Spleen (tissue), 11 donors: ENCODE data around the gene C1QL4. TPM values are rescaled to one million over a fixed set of nuclear protein-coding genes. Genes with fewer than 3 reads are reported as not detected.
A peak's percentile ranks its signal among the peaks of the same experiment; 100 is the strongest.
"Not testable (repeated sequence)": the region's sequence is repeated elsewhere in the genome, so short reads cannot be mapped to it uniquely, and the experiment has no call there.

ENCODE experiments used
- DNase-seq: peaks from one replicate; pipeline ENCODE4 v3.0.0-alpha.2; 2020
- H3K27ac ChIP-seq, 8 donors: fragments of 200-600 bp; sonication (generic) in 7 of 8; 1 replicate in 4 of 8; 2 replicates in 4 of 8; pipeline versions ENCODE4 v1.5.0 to v1.8.0; 2016 to 2021; ENCODE audit warnings: inconsistent platforms in 4 of 8, mild to moderate bottlenecking in 4 of 8, moderate library complexity in 1 of 8
- H3K27me3 ChIP-seq, 7 donors: fragments of 200-600 bp; sonication (generic) in 6 of 7; replicated peaks in 1 of 7; 1 replicate in 4 of 7; 2 replicates in 3 of 7; pipeline versions ENCODE4 v1.5.0 to v1.8.0; 2016 to 2021; ENCODE audit warnings: inconsistent platforms in 3 of 7, mild to moderate bottlenecking in 1 of 7
- H3K36me3 ChIP-seq, 6 donors: fragments of 200-600 bp; sonication (generic) in 5 of 6; 1 replicate in 4 of 6; 2 replicates in 2 of 6; pipeline versions ENCODE4 v1.5.0 to v1.8.0; 2016 to 2021; ENCODE audit warnings: inconsistent platforms in 2 of 6
- H3K4me1 ChIP-seq, 6 donors: fragments of 200-600 bp; sonication (generic) in 5 of 6; 1 replicate in 3 of 6; 2 replicates in 3 of 6; pipeline versions ENCODE4 v1.5.0 to v1.8.0; 2016 to 2021; ENCODE audit warnings: inconsistent platforms in 3 of 6
- H3K4me3 ChIP-seq, 8 donors: fragments of 200-600 bp; sonication (generic) in 7 of 8; 1 replicate in 4 of 8; 2 replicates in 4 of 8; pipeline versions ENCODE4 v1.5.0 to v1.8.0; 2016 to 2021; ENCODE audit warnings: inconsistent platforms in 4 of 8, mild to moderate bottlenecking in 4 of 8, moderate library complexity in 2 of 8
- H3K9me3 ChIP-seq, 8 donors: fragments of 200-600 bp; sonication (generic) in 7 of 8; 1 replicate in 4 of 8; 2 replicates in 4 of 8; pipeline versions ENCODE4 v1.5.0 to v1.8.0; 2016 to 2021; ENCODE audit warnings: inconsistent platforms in 4 of 8
- POLR2A ChIP-seq, 3 donors: fragments of 450-650 bp; IDR thresholded peaks; one replicate each; pipeline ENCODE4 v1.5.1; 2017; ENCODE audit warnings: antibody characterized with exemption in 3 of 3, mild to moderate bottlenecking in 1 of 3
- POLR2AphosphoS5 ChIP-seq, 3 donors: sonication (generic); formaldehyde crosslinking; IDR thresholded peaks; one replicate each; pipeline ENCODE4 v1.5.1; 2017; ENCODE audit warnings: antibody characterized with exemption in 3 of 3
- WGBS, 5 donors: extraction: QIAGEN DNeasy Blood & Tissue Kit in 3 of 5; methylation state at CpG; one replicate each; pipeline versions ENCODE4 v1.1.5 to v1.1.7; 2013 to 2018; 5-methylcytosine and 5-hydroxymethylcytosine counted together
- intact Hi-C: fragments of 100-400 bp; cut with DNase I; formaldehyde crosslinking; loops from one replicate; pipeline ENCODE4 v1.15.0; 2023; ENCODE audit warnings: low total_unique reads
- polyA plus RNA-seq, 3 donors: library from polyadenylated mRNA; stranded (reverse); fragments of 200-250 nt; gene quantifications; one replicate each; pipeline ENCODE4 v1.2.1, GENCODE V29; 2013
- total RNA-seq, 7 donors: library from RNA; depleted of rRNA in 3 of 7; stranded (reverse); fragments of >200 nt in 3 of 7; fragmentation: NEBNext Ultra II Directional in 4 of 7; extraction: Animal tissue kit (Norgen Biotek cat#: 25700) in 4 of 7; gene quantifications; one replicate each; pipeline versions ENCODE4 v1.1.0 to v1.2.1, GENCODE V29; 2016 to 2021
- TF ChIP-seq, protein P1 (sequence below), 11 experiments: fragments of 200-600 bp in 7 of 11; fragments of 450-650 bp in 4 of 11; sonication (generic) in 4 of 11; IDR thresholded peaks in 8 of 11; conservative IDR thresholded peaks in 3 of 11; 1 replicate in 7 of 11; 2 replicates in 4 of 11; pipeline versions ENCODE4 v1.4.0 to v1.8.0; 2016 to 2021; ENCODE audit warnings: antibody characterized with exemption in 11 of 11, inconsistent platforms in 4 of 11, mild to moderate bottlenecking in 1 of 11
- donor health status: healthy with polysubstance abuse.
- donor health status: DM: no; HTN: no; CAD: no; lungs with moderate emphysema.
- donor health status: DM: no; HTN: no; CAD: no.
- donor health status: Bipolar disorder and iron deficiency.
- donor health status: healthy.
- donor health status: DM: no; HTN: no; CAD: no.
- donor health status: DM: yes; HTN: yes; CAD: no.

The C1QL4 gene
- total and polyA plus RNA-seq, 10 donors = not detected

DNA sequence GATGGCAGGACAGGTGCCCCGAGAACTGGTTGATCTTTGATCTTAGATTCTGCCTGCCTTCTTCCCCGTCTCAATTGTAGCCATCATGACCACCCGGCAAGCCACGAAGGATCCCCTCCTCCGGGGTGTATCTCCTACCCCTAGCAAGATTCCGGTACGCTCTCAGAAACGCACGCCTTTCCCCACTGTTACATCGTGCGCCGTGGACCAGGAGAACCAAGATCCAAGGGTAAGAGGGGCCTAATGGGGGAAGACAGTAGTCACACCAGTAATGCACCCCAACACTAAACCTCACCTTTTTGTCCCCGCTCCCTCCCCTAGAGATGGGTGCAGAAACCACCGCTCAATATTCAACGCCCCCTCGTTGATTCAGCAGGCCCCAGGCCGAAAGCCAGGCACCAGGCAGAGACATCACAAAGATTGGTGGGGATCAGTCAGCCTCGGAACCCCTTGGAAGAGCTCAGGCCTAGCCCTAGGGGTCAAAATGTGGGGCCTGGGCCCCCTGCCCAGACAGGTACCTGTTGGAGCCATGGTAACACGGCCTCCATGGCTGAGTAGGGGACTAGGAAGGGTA is 13.4 kb downstream of the C1QL4 start:
- Histone ChIP-seq H3K4me1 (peaks cover 4 to 29% (median 18%) of the 10 kb centered on the region in 6 donors), H3K27me3 (no peaks in the 10 kb centered on the region), H3K9me3 (no peaks in the 10 kb centered on the region), H3K36me3 (peaks cover 0 to 29% (median 0%) of the 10 kb centered on the region in 6 donors), H3K4me3 (peak overlapping the region; percentile 36 to 87 (median 68)), H3K27ac (peak overlapping the region in 4 of 8 donors; percentile 41 to 82 (median 78))
- 12 to 19% (median 15%) methylated on average over 14 to 19 of the region's 19 CpGs for WGBS, 5 donors
- DNase-seq = no peak
- TF ChIP-seq POLR2AphosphoS5 (IDR thresholded peaks at IDR 0.05) (no peak), POLR2A (IDR thresholded peaks at IDR 0.05) (no peak)
- TF ChIP-seq, protein P1, sequence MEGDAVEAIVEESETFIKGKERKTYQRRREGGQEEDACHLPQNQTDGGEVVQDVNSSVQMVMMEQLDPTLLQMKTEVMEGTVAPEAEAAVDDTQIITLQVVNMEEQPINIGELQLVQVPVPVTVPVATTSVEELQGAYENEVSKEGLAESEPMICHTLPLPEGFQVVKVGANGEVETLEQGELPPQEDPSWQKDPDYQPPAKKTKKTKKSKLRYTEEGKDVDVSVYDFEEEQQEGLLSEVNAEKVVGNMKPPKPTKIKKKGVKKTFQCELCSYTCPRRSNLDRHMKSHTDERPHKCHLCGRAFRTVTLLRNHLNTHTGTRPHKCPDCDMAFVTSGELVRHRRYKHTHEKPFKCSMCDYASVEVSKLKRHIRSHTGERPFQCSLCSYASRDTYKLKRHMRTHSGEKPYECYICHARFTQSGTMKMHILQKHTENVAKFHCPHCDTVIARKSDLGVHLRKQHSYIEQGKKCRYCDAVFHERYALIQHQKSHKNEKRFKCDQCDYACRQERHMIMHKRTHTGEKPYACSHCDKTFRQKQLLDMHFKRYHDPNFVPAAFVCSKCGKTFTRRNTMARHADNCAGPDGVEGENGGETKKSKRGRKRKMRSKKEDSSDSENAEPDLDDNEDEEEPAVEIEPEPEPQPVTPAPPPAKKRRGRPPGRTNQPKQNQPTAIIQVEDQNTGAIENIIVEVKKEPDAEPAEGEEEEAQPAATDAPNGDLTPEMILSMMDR (IDR thresholded peaks at IDR 0.05 in 8 of 11, conservative IDR thresholded peaks at IDR 0.05 in 3 of 11) = no peak
- intact Hi-C loops = no loop called here

DNA sequence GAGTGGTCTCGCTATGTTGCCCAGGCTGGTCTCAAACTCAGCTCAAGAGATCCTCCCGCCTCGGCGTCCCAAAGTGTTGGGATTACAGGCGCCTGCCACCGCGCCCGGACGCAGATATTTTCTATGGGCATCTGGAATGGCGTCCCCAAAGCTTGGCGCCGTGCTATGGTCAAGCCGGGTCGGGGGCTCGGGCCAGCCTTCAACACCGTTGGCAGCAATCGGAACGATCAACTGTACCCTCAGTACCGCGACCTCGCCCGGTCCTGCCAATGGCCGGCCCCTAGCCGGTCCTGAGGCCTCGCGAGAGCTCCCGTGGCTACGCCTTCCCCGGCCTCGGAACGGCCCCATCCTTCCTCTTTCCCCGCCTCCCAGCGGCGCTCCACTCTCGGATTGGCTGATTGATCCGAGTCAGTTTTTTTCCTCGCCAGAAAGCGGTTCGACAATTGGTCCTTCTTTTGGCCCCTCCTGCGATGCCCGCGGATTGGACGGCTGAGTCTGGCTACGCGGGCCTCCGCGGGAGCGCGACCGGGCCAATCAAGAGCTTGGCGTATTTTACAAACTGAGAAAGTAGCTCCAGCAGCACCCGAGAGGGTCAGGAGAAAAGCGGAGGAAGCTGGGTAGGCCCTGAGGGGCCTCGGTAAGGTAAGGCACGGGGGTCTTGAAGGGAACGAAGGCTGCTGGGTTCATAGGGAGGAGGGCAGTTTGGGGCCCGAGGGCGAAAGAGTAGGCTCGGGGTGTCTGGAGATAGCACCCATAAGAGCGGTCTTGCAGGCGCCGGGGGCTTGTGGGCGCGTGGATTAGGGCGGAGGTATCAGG is 14.1 kb downstream of the C1QL4 start, which contains the start of gene TROAP:
Gene TROAP (plus strand): TSS at position 548 of the 816 bp plus-strand sequence. CDS start 354 bp downstream, outside the sequence.
- peaks cover 4 to 29% (median 18%) of the 10 kb centered on the region in 6 donors for H3K4me1 ChIP-seq
- 0 to 1% (median 0%) methylated on average over 57 to 65 of the region's 65 CpGs for WGBS, 5 donors
- no peaks in the 10 kb centered on the region for H3K27me3 ChIP-seq
- peaks cover 0 to 25% (median 0%) of the 10 kb centered on the region in 6 donors for H3K36me3 ChIP-seq
- peak within 1 kb of the TSS; percentile 49 to 87 (median 68) for H3K4me3 ChIP-seq
- H3K27ac ChIP-seq = peak within 1 kb of the TSS in 7 of 8 donors; percentile 14 to 82 (median 73)
- peak in 1 of 3 donors; percentile 31 for TF ChIP-seq POLR2A (IDR thresholded peaks at IDR 0.05)
- TF ChIP-seq, protein P1 (IDR thresholded peaks at IDR 0.05 in 8 of 11, conservative IDR thresholded peaks at IDR 0.05 in 3 of 11) = peak in 4 of 11 experiments; percentile 24 to 59 (median 40)
- TF ChIP-seq POLR2AphosphoS5 (IDR thresholded peaks at IDR 0.05) = peak; percentile 90 to 92 (median 91)
- DNase-seq = peak; percentile 99
- no peaks in the 10 kb centered on the region for H3K9me3 ChIP-seq
- intact Hi-C loops = no loop called here

DNA sequence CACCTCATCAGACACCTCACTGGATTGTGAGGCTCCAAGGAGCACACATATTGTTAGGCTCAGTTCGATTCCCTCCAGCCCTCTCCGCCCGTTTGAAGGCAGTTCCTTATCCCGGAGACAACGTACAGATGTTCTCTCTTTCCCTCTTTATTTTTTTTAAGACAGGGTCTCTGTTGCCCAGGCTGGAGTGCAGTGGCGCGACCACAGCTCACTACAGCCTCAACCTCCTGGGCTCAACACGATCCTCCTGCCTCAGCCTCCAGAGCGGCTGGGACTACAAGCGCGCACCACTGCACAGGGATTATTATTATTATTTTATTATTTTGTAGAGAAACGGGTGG is 14.7 kb downstream of the C1QL4 start:
- H3K4me1 ChIP-seq = peaks cover 4 to 29% (median 18%) of the 10 kb centered on the region in 6 donors
- H3K36me3 ChIP-seq = peaks cover 0 to 20% (median 0%) of the 10 kb centered on the region in 6 donors
- no peaks in the 10 kb centered on the region for H3K9me3 ChIP-seq
- no peaks in the 10 kb centered on the region for H3K27me3 ChIP-seq
- intact Hi-C loops = no loop called here
- TF ChIP-seq, protein P1 (IDR thresholded peaks at IDR 0.05 in 8 of 11, conservative IDR thresholded peaks at IDR 0.05 in 3 of 11) = no peak
- no peak for TF ChIP-seq POLR2A (IDR thresholded peaks at IDR 0.05)
- no peak for DNase-seq
- H3K27ac ChIP-seq = peak overlapping the region in 7 of 8 donors; percentile 14 to 82 (median 73)
- H3K4me3 ChIP-seq = peak overlapping the region; percentile 49 to 87 (median 68)
- WGBS, 5 donors = 37 to 45% (median 40%) methylated on average over 12 of the region's 12 CpGs

DNA sequence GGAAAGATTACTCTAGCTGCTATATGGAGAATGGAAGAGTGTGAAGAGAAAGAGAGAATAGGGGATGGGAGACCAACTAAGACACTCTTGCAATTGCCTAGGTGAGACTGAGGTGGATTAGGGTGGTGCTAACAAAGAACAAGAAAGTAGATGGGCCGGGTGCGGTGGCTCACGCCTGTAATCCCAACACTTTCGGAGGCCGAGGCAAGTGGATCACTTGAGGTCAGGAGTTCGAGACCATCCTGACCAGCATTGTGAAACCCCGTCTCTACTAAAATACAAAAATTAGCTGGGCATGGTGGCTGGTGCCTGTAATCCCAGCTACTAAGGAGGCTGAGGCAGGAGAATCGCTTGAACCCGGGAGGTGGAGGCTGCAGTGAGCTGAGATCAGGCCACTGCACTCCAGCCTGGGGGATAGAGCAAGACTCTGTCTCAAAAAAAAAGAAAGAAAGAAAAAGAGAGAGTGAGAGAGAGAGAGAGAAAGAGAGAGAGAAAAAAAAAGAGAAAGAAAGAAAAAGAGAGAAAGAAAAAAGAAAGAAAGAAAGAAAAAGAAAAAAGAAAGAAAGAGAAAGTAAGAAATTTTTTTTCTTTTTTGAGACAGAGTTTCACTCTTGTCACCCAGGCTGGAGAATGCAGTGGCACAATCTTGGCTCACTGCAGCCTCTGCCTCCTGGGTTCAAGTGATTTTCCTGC is 16.4 kb downstream of the C1QL4 start:
- H3K36me3 ChIP-seq, H3K9me3 ChIP-seq, DNase-seq, H3K27ac ChIP-seq, H3K4me3 ChIP-seq, H3K27me3 ChIP-seq, intact Hi-C loops: not testable (repeated sequence)
- 92 to 97% (median 94%) methylated on average over 9 of the region's 9 CpGs for WGBS, 5 donors
- H3K4me1 ChIP-seq = peaks cover 4 to 29% (median 18%) of the 10 kb centered on the region in 6 donors

DNA sequence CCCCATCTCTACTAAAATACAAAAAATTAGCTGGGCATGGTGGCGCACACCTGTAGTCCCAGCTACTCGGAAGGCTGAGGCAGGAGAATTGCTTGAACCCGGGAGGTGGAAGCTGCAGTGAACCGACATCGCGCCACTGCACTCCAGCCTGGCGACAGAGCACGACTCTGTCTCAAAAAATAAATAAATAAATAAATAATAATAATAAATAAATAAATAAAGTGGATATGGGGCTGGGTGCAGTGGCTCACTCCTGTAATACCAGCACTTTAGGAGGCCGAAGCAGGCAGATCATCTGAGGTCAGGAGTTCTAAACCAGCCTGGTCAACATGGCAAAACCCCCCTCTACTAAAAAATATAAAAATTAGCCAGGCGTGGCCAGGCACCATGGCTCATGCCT is 19.9 kb downstream of the C1QL4 start:
- H3K9me3 ChIP-seq, intact Hi-C loops, H3K4me1 ChIP-seq, H3K4me3 ChIP-seq, DNase-seq, H3K27ac ChIP-seq, H3K36me3 ChIP-seq: not testable (repeated sequence)
- peaks cover 0 to 14% (median 0%) of the 10 kb centered on the region in 7 donors for H3K27me3 ChIP-seq
- WGBS, 5 donors = 92 to 98% (median 94%) methylated on average over 10 of the region's 10 CpGs
